Activated B cell treated with CpG ODN at 0.5 μM for 24 hours (primary cell): ENCODE measurements around the gene ERC1. TPM values are rescaled to one million over a fixed set of nuclear protein-coding genes. Genes with fewer than 3 reads are reported as not detected.

ENCODE experiments used
- ATAC-seq: fragments of 200-7000 bp; cut with Tn5 transposase; one replicate; pipeline ENCODE4 v1.10.0; 2021; ENCODE audit warnings: low read depth, mild to moderate bottlenecking, moderate library complexity
- CTCF ChIA-PET: fragments of 350-600 bp; sonication (Branson Sonifier 250); formaldehyde crosslinking; loops from one replicate; lab custom pipeline; 2021; ENCODE audit warnings: antibody characterized with exemption; lab: Charles Lee
- POLR2A ChIA-PET: fragments of 350-600 bp; sonication (Branson Sonifier 250); formaldehyde crosslinking; loops from one replicate; lab custom pipeline; 2021; ENCODE audit warnings: antibody characterized with exemption; lab: Charles Lee
- DNase-seq: peaks from one replicate; pipeline ENCODE4 v3.0.0; 2022
- H3K27ac Mint-ChIP-seq: one replicate; pipeline ENCODE4 v1.8.0; 2020; ENCODE audit warnings: mixed read lengths
- H3K27me3 Mint-ChIP-seq: one replicate; pipeline ENCODE4 v1.8.0; 2021; ENCODE audit warnings: mixed read lengths
- H3K36me3 Mint-ChIP-seq: one replicate; pipeline ENCODE4 v1.8.0; 2021; ENCODE audit warnings: low read depth, mixed read lengths
- H3K4me1 Mint-ChIP-seq: one replicate; pipeline ENCODE4 v1.8.0; 2021; ENCODE audit warnings: mixed read lengths
- H3K4me3 Mint-ChIP-seq: one replicate; pipeline ENCODE4 v1.8.0; 2020; ENCODE audit warnings: mild to moderate bottlenecking, mixed read lengths
- H3K9me3 Mint-ChIP-seq: one replicate; pipeline ENCODE4 v1.8.0; 2020; ENCODE audit warnings: mixed read lengths
- CTCF ChIP-seq: fragments of 200-600 bp; IDR thresholded peaks from one replicate; pipeline ENCODE4 v1.8.0; 2022; ENCODE audit warnings: antibody characterized with exemption, mild to moderate bottlenecking
- intact Hi-C: fragments of 100-400 bp; cut with micrococcal nuclease; formaldehyde crosslinking; loops from one replicate; pipeline ENCODE4 v1.15.1; 2024
- total RNA-seq: library from RNA; stranded (reverse); gene quantifications from 2 replicates; pipeline ENCODE4 v1.2.3, GENCODE V29; 2022

ERC1 gene
- total RNA-seq, 1 donor from 2014 or later = 57.0 TPM

- ChIA-PET POLR2A (interaction anchor here (0.7 to 3.0 kb wide), 8 partner anchors 8 to 603 kb away, joined by 3 to 46 read pairs (median 4); partner anchors contain the start of genes KDM5A and RAD52), CTCF (interaction anchor here (0.8 to 1.2 kb wide), 2 partner anchors 41 to 103 kb away, joined by 3 read pairs; partner anchors contain the start of gene RAD52)
- TF ChIP-seq CTCF = no peak
- H3K27ac Mint-ChIP-seq = peak overlapping the region; percentile 81
- ATAC-seq (peak; percentile 9), DNase-seq (no peak)
- no peaks in the 10 kb centered on the region for H3K9me3 Mint-ChIP-seq
- H3K27me3 Mint-ChIP-seq = no peaks in the 10 kb centered on the region
- H3K4me1 Mint-ChIP-seq = peaks cover 24% of the 10 kb centered on the region
- H3K4me3 Mint-ChIP-seq = peak overlapping the region; percentile 95
- H3K36me3 Mint-ChIP-seq = peaks cover 2% of the 10 kb centered on the region
- intact Hi-C loops = loop anchor here (2.0 kb wide), 3 partner anchors 31 to 605 kb away; partner anchors contain the start of genes FBXL14 and WNK1
Observed at GRCh38 chr12:989751-990660, 1.0 kb upstream of the ERC1 start.

GRCh38 chr12:991350-992333 lies 619 bp downstream of the ERC1 start:
- TF ChIP-seq CTCF = no peak
- peak overlapping the region; percentile 95 for H3K4me3 Mint-ChIP-seq
- no peaks in the 10 kb centered on the region for H3K27me3 Mint-ChIP-seq
- H3K36me3 Mint-ChIP-seq = peaks cover 2% of the 10 kb centered on the region
- H3K4me1 Mint-ChIP-seq = peaks cover 29% of the 10 kb centered on the region
- ATAC-seq (peak; percentile 63), DNase-seq (no peak)
- CTCF ChIA-PET = interaction anchor here (1.0 to 1.2 kb wide), 2 partner anchors 42 to 101 kb away, joined by 3 to 4 read pairs; partner anchors contain the start of gene RAD52
- POLR2A ChIA-PET = interaction anchor here (0.7 to 3.0 kb wide), 7 partner anchors 9 to 603 kb away, joined by 3 to 46 read pairs (median 6); partner anchors contain the start of genes KDM5A and RAD52
- H3K9me3 Mint-ChIP-seq = no peaks in the 10 kb centered on the region
- peak overlapping the region; percentile 91 for H3K27ac Mint-ChIP-seq
- intact Hi-C loops = loop anchor here (1.0 to 2.0 kb wide), 5 partner anchors 33 to 603 kb away; partner anchors contain the start of genes FBXL14, KDM5A, RAD52 and WNK1

GRCh38 chr12:992647-993046 lies 1.6 kb downstream of the ERC1 start:
- ChIA-PET POLR2A (interaction anchor here (3.0 kb wide), 1 partner anchor 43 kb away, joined by 46 read pairs; the partner anchor contains the start of gene RAD52), CTCF (no interaction called here)
- H3K4me1 Mint-ChIP-seq = peaks cover 32% of the 10 kb centered on the region
- peak overlapping the region; percentile 95 for H3K4me3 Mint-ChIP-seq
- DNase-seq = no peak
- TF ChIP-seq CTCF = no peak
- H3K9me3 Mint-ChIP-seq = no peaks in the 10 kb centered on the region
- no peaks in the 10 kb centered on the region for H3K27me3 Mint-ChIP-seq
- ATAC-seq = no peak
- intact Hi-C loops = no loop called here
- H3K27ac Mint-ChIP-seq = no peak overlapping the region
- peaks cover 2% of the 10 kb centered on the region for H3K36me3 Mint-ChIP-seq

GRCh38 chr12:996881-997280 lies 5.9 kb downstream of the ERC1 start:
- TF ChIP-seq CTCF = no peak
- POLR2A ChIA-PET = no interaction called here
- Mint-ChIP-seq H3K4me1 (peaks cover 30% of the 10 kb centered on the region), H3K9me3 (no peaks in the 10 kb centered on the region), H3K27me3 (no peaks in the 10 kb centered on the region), H3K36me3 (peaks cover 7% of the 10 kb centered on the region), H3K4me3 (no peak overlapping the region), H3K27ac (no peak overlapping the region)
- CTCF ChIA-PET = no interaction called here
- intact Hi-C loops = no loop called here
- DNase-seq = no peak
- no peak for ATAC-seq
